Measurements from ENCODE around the gene CORO2B. TPM values are rescaled to one million over a fixed set of nuclear protein-coding genes. Genes with fewer than 3 reads are reported as not detected.

Gene CORO2B
- total RNA-seq, 2 experiments from 2014 or later: 0.09 to 0.11 TPM

DNA sequence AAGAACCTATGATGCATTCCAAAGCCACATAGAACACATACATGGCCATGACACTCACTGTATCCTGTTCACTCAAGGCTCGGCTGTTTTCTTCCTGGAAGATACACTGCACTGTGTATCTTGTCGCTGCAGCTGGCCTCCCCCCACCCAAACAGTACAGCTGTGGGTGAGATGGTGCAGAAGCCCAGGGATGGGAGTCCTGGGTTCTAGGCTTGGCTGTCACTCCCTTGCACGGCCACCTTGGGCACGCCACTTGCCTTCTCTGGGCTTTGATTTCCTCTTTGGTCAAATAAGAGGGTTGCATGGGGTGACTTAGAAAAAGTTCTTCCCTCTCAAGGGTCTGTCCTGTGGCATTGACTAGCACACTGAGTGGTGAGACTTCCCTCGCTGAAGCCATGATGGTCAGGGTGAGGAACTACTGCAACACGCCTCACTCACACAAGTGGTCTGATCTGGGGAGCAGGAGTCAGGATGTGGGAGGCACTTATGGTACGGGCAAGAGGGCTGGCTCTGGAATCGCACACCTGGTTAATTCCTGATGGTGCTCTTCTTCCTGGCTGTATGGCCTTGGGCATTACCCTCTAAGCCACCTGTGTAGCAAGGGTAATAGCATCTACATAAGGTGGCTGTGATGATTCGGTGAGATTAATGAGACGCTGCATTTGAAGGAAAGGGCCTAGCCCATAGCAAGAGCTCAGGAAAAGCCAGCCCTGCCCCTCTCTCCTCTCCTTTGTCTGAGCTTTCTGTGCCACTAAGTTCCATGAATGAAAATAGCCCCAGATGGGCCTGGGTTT, 197.9 kb downstream of the CORO2B start:
- ATAC-seq (peak; percentile 45), DNase-seq (no peak)
- intact Hi-C loops (cut with DNase I, micrococcal nuclease): no loop called here
- peaks cover 5% of the 10 kb centered on the region for H3K9me3 Mint-ChIP-seq (ENCODE audit: low read depth)
- no peak overlapping the region for H3K4me3 Mint-ChIP-seq
- H3K27me3 Mint-ChIP-seq: no peaks in the 10 kb centered on the region
- ChIA-PET CTCF (interaction anchor here (0.7 kb wide), 2 partner anchors 52 to 99 kb away, joined by 3 read pairs; no protein-coding TSS in a partner anchor), POLR2A (no interaction called here)
- H3K4me1 Mint-ChIP-seq: peaks cover under 1% of the 10 kb centered on the region
- peaks cover 24% of the 10 kb centered on the region for H3K36me3 Mint-ChIP-seq (ENCODE audit: low read depth)
- no peak overlapping the region for H3K27ac Mint-ChIP-seq

Other genes with a start within 250 kb of the CORO2B start
- 1 to 10 TPM; 2.9 to 3.2 TPM for gene ITGA11, start 146.8 kb upstream of the CORO2B start, total RNA-seq
- gene ANP32A, start 241.9 kb downstream of the CORO2B start, total RNA-seq: 100 to 1,000 TPM; 252 to 439 TPM

Measured in activated CD4-positive, alpha-beta T cell treated with anti-CD3 and anti-CD28 coated beads for 36 hours (primary cell).